Activated CD4-positive, alpha-beta memory T cell treated with anti-CD3 and anti-CD28 coated beads, Interleukin-2, amount 10 ng/mL, durations not matched to agents 7 days and 5 days (primary cell): ENCODE results near the gene LDHA. TPM values are rescaled to one million over a fixed set of nuclear protein-coding genes. Genes with fewer than 3 reads are reported as not detected.

Source experiments
- CTCF ChIA-PET: fragments of 350-600 bp; sonication (Branson Sonifier 250); formaldehyde crosslinking; loops from one replicate; lab custom pipeline; 2021; ENCODE audit warnings: antibody characterized with exemption, inconsistent platforms; lab: Charles Lee
- POLR2A ChIA-PET: fragments of 350-600 bp; sonication (Branson Sonifier 250); formaldehyde crosslinking; loops from one replicate; lab custom pipeline; 2021; ENCODE audit warnings: antibody characterized with exemption; lab: Charles Lee
- DNase-seq: peaks from one replicate; pipeline ENCODE4 v3.0.0-alpha.2; 2020
- H3K27ac Mint-ChIP-seq: one replicate; pipeline ENCODE4 v1.8.0; 2021; ENCODE audit warnings: mild to moderate bottlenecking, mixed read lengths
- H3K27me3 Mint-ChIP-seq: one replicate; pipeline ENCODE4 v1.8.0; 2021; ENCODE audit warnings: mixed read lengths
- H3K36me3 Mint-ChIP-seq: one replicate; pipeline ENCODE4 v1.8.0; 2021; ENCODE audit warnings: low read depth, mixed read lengths
- H3K4me1 Mint-ChIP-seq: one replicate; pipeline ENCODE4 v1.8.0; 2021; ENCODE audit warnings: mixed read lengths
- H3K4me3 Mint-ChIP-seq: one replicate; pipeline ENCODE4 v1.8.0; 2021; ENCODE audit warnings: mild to moderate bottlenecking, mixed read lengths
- H3K9me3 Mint-ChIP-seq: one replicate; pipeline ENCODE4 v1.8.0; 2021; ENCODE audit warnings: mixed read lengths
- total RNA-seq, 2 experiments: library from RNA; stranded (reverse); gene quantifications; one replicate each; pipeline ENCODE4 v1.2.3, GENCODE V29; 2021

The LDHA gene
- total RNA-seq, 2 experiments from 2014 or later, result 949 to 971 TPM

DNA sequence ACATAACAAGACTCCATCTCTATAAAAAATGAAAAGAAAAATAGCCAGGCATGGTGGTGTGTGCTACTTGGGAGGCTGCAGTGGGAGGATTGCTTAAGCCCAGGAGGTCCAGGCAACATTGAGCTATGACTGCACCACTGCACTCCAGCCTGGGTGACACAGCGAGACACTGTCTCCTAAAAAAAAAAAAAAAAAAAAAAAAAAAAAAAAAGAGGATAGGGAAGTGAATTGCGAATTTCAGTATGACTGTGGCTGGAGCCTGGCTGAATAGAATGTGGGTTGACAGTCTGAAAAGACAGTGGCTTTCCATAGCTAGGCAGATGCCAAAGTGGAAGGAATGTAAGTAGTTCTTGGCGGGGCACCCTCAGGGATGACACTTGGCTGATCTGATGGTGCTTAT is 54.9 kb downstream of the LDHA start:
- ChIA-PET POLR2A (no interaction called here), CTCF (interaction anchor here (0.7 to 1.3 kb wide), 2 partner anchors 205 to 282 kb away, joined by 3 to 5 read pairs; no protein-coding TSS in a partner anchor)
- Mint-ChIP-seq H3K27ac (no peak overlapping the region), H3K4me1 (peaks cover 6% of the 10 kb centered on the region), H3K36me3 (no peaks in the 10 kb centered on the region), H3K4me3 (no peak overlapping the region), H3K9me3 (no peaks in the 10 kb centered on the region), H3K27me3 (peaks cover 14% of the 10 kb centered on the region)
- no peak for DNase-seq

DNA sequence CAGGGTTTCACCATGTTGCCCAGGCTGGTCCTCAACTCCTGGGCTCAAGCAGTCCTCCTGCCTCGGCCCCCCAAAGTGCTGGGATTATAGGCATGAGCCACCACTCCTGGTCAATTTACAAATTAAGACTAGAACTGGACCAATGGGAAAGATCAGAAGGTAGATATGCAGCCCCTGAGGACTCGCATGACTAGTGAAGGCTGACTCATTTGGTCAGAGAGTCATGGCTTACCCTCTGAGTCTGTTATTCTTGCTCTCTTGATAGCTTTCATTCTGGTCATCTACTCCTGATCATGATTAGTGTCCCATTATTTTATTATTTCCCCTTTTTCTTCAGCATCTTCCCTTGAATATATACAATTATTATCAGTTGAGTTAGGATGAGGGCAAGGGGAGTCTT is 58.6 kb downstream of the LDHA start:
- ChIA-PET CTCF (no interaction called here), POLR2A (interaction anchor here (1.3 kb wide), 1 partner anchor 57 kb away, joined by 3 read pairs; no protein-coding TSS in a partner anchor)
- Mint-ChIP-seq H3K36me3 (no peaks in the 10 kb centered on the region), H3K27ac (no peak overlapping the region), H3K9me3 (no peaks in the 10 kb centered on the region), H3K4me1 (peaks cover 23% of the 10 kb centered on the region), H3K27me3 (peaks cover 8% of the 10 kb centered on the region), H3K4me3 (no peak overlapping the region)
- no peak for DNase-seq

DNA sequence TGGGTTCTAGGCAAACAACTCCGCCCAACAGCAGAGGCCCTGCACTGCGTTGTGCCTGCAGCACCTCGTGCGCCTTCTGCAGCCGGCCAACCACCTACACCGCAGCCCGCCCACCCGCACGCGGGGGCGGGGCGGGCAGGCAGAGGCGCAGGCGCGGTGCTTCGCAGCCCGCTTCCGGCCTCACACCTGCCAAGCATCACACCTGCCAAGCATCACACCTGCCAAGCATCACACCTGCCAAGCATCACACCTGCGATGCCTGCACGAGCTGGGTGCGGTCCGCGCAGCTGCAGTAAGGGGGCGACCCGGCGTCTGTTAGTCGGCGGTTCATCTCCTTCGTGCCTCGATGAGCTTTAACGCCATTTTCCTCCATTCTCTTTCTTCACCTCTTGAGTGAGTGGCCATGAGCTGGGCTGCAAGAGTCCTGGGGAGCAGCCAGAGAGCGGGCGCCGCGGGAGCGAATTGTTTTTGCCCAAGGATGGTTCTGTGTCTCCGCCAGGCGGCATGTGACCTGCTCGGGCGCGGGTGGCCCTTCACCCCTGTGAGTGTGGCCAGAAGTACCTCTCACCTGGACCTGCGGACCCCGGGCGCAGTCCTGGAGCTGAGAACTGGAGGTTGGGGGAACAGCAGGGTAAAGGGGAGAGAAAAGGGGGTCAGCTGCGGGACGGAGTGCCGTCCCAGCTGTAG is 61.5 kb downstream of the LDHA start, which contains the start of gene LDHAL6A:
Gene LDHAL6A (plus strand): TSS at position 171 of the 687 bp plus-strand sequence. CDS start 825 bp downstream, outside the sequence.
- Mint-ChIP-seq H3K27ac (no peak within 1 kb of the TSS), H3K4me3 (no peak within 1 kb of the TSS), H3K27me3 (peaks cover 5% of the 10 kb centered on the region), H3K36me3 (no peaks in the 10 kb centered on the region), H3K4me1 (peaks cover 23% of the 10 kb centered on the region), H3K9me3 (no peaks in the 10 kb centered on the region)
- ChIA-PET POLR2A (no interaction called here), CTCF (no interaction called here)
- no peak for DNase-seq

DNA sequence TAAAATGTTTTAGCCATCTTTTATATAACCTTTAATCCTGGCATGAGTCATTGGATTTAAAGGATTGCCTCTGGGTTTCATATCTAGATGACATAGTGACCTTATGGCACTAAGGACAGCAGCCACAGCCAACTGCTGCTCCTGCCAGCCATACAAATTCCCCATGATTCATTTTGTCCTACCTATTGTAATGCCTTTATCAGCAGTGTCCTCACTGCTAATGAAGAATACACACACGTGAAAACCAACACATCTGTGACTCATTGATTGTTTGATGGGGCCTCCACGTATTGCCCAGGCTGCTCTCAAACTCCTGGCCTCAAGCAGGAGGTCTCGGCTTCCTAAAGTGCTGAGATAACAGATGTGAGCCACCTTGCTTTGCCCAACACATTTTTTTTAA is 63.1 kb downstream of the LDHA start:
- Mint-ChIP-seq H3K4me3 (no peak overlapping the region), H3K27ac (no peak overlapping the region), H3K36me3 (no peaks in the 10 kb centered on the region), H3K27me3 (peaks cover 3% of the 10 kb centered on the region), H3K4me1 (peaks cover 23% of the 10 kb centered on the region), H3K9me3 (no peaks in the 10 kb centered on the region)
- DNase-seq, result no peak
- ChIA-PET CTCF (interaction anchor here (0.5 to 1.6 kb wide), 3 partner anchors 12 to 121 kb away, joined by 3 read pairs; no protein-coding TSS in a partner anchor), POLR2A (no interaction called here)

Other genes with a start within 250 kb of the LDHA start
- not detected for gene MRGPRX4, start 221.7 kb upstream of the LDHA start, total RNA-seq
- not detected for gene SAA4, start 157.8 kb upstream of the LDHA start, total RNA-seq
- under 1 TPM in 1 of 2 experiments, not detected in 1; 0.28 TPM for gene SAA2, start 145.9 kb upstream of the LDHA start, total RNA-seq
- not detected for gene SAA1, start 128.3 kb upstream of the LDHA start, total RNA-seq
- 10 to 100 TPM; 20.3 to 22.6 TPM for gene HPS5, start 72.4 kb upstream of the LDHA start, total RNA-seq
- gene GTF2H1, start 72.0 kb upstream of the LDHA start, total RNA-seq, result 10 to 100 TPM; 47.0 to 48.2 TPM
- not detected for gene LDHC, start 17.8 kb downstream of the LDHA start, total RNA-seq
- not detected for gene LDHAL6A, start 61.3 kb downstream of the LDHA start, total RNA-seq
- 10 to 100 TPM; 40.4 to 44.2 TPM for gene TSG101, start 132.4 kb downstream of the LDHA start, total RNA-seq
- gene UEVLD, start 194.2 kb downstream of the LDHA start, total RNA-seq, result 10 to 100 TPM; 23.3 to 26.1 TPM
- 1 to 10 TPM; 1.3 to 2.1 TPM for gene MISFA, start 205.2 kb downstream of the LDHA start, total RNA-seq
- 10 to 100 TPM; 30.8 to 32.8 TPM for gene SPTY2D1, start 239.8 kb downstream of the LDHA start, total RNA-seq